HepG2 (cell line): ENCODE results near the gene MN1. TPM values are rescaled to one million over a fixed set of nuclear protein-coding genes. Genes with fewer than 3 reads are reported as not detected.

Source experiments
- ATAC-seq: fragments of 200-7000 bp; cut with Tn5 transposase; 3 replicates; pipeline ENCODE4 v1.9.1; 2020; ENCODE audit warnings: mild to moderate bottlenecking, moderate library complexity
- BruUV-seq: library from RNA; stranded (reverse); fragments of 400-500 nt; replicated peaks from 2 replicates; lab custom pipeline; 2021; lab: Mats Ljungman, UMichigan
- CTCF ChIA-PET: fragments of 300-600 bp; formaldehyde crosslinking; extraction: SDS; loops from one replicate; lab custom pipeline; 2021; ENCODE audit warnings: low total read pairs, inconsistent platforms, low intra/inter-chr PET ratio; lab: Yijun Ruan, JAX
- POLR2A ChIA-PET: fragments of 350-600 bp; sonication (Branson Sonifier 250); formaldehyde crosslinking; loops from one replicate; lab custom pipeline; 2020; ENCODE audit warnings: antibody characterized with exemption, inconsistent platforms; lab: Yijun Ruan, JAX
- DNase-seq: peaks from one replicate; pipeline ENCODE4 v3.0.0-alpha.2; 2015; ENCODE audit warnings: low spot score
- FAIRE-seq: peaks from 3 replicates; lab custom pipeline; 2011; peaks lifted over from hg19 to GRCh38; lab: Jason Lieb, UNC
- H2AFZ ChIP-seq: one replicate; pipeline ENCODE4 v1.6.1; 2011; ENCODE audit warnings: low read length, inconsistent platforms
- H3K27ac ChIP-seq: fragments of 300-600 bp; 3 replicates; pipeline ENCODE4 v1.8.0; 2011; ENCODE audit warnings: mixed run types, mild to moderate bottlenecking, mixed read lengths, low read length, inconsistent platforms; ENCODE audit not compliant: insufficient read depth; ENCODE audit errors: extremely low read length
- H3K27me3 ChIP-seq, 2 experiments: fragments of 200-600 bp in 1 of 2; 2 replicates in 1 of 2; 3 replicates in 1 of 2; pipeline versions ENCODE4 v1.6.0 to v1.8.0; 2011; ENCODE audit warnings: low read length in 2 of 2, mild to moderate bottlenecking in 2 of 2, moderate library complexity in 2 of 2, inconsistent platforms in 1 of 2; ENCODE audit not compliant: insufficient read depth in 2 of 2, control insufficient read depth in 1 of 2
- H3K36me3 ChIP-seq, 2 experiments: fragments of 200-600 bp in 1 of 2; replicated peaks in 1 of 2; 2 replicates in 1 of 2; 3 replicates in 1 of 2; pipeline versions ENCODE4 v1.5.1 to v1.8.0; 2011; ENCODE audit warnings: low read length in 2 of 2, inconsistent platforms in 1 of 2; ENCODE audit not compliant: insufficient read depth in 2 of 2, control insufficient read depth in 1 of 2
- H3K4me1 ChIP-seq: 2 replicates; pipeline ENCODE4 v1.5.1; 2012; ENCODE audit warnings: low read length, inconsistent platforms; ENCODE audit not compliant: insufficient read depth
- H3K4me2 ChIP-seq: 2 replicates; pipeline ENCODE4 v1.6.0; 2011; ENCODE audit warnings: low read depth, low read length, inconsistent platforms
- H3K4me3 ChIP-seq, 3 experiments: fragments of 200-600 bp in 1 of 3; sonication (generic), shearing (Covaris generic) in 1 of 3; replicated peaks in 1 of 3; 2 replicates each; pipeline ENCODE4 v1.5.1; 2011 to 2016; ENCODE audit warnings: low read length in 3 of 3, inconsistent platforms in 2 of 3, low read depth in 2 of 3, mild to moderate bottlenecking in 2 of 3, control low read depth in 1 of 3, mixed read lengths in 1 of 3; ENCODE audit not compliant: insufficient read depth in 1 of 3
- H3K79me2 ChIP-seq: one replicate; pipeline ENCODE4 v1.6.1; 2011; ENCODE audit warnings: low read length, inconsistent platforms; ENCODE audit not compliant: insufficient read depth
- H3K9ac ChIP-seq: 2 replicates; pipeline ENCODE4 v1.6.0; 2011; ENCODE audit warnings: mild to moderate bottlenecking, low read depth, low read length, inconsistent platforms; ENCODE audit not compliant: insufficient read depth
- H3K9me3 ChIP-seq: 2 replicates; pipeline ENCODE4 v1.5.1; 2012; ENCODE audit warnings: mild to moderate bottlenecking, low read length
- H4K20me1 ChIP-seq: 2 replicates; pipeline ENCODE4 v1.6.0; 2011; ENCODE audit warnings: inconsistent platforms, mild to moderate bottlenecking, low read length, moderate library complexity; ENCODE audit not compliant: insufficient read depth
- AKNA ChIP-seq: sonication (generic); formaldehyde crosslinking; IDR thresholded peaks from 2 replicates; pipeline ENCODE4 v1.4.0; 2020; ENCODE audit warnings: missing genetic modification reagents, borderline replicate concordance
- ATF6 ChIP-seq: sonication (generic); formaldehyde crosslinking; conservative IDR thresholded peaks from 2 replicates; pipeline ENCODE4 v1.4.0; 2020; ENCODE audit warnings: missing genetic modification reagents
- CCDC6 ChIP-seq: sonication (generic); formaldehyde crosslinking; IDR thresholded peaks from 2 replicates; pipeline ENCODE4 v1.8.1; 2022; ENCODE audit warnings: mild to moderate bottlenecking, missing genetic modification reagents, moderate library complexity
- DDIT3 ChIP-seq: sonication (generic); formaldehyde crosslinking; IDR thresholded peaks from 2 replicates; pipeline ENCODE4 v1.4.0; 2020; ENCODE audit warnings: mild to moderate bottlenecking, missing genetic modification reagents
- DNMT1 ChIP-seq: sonication (generic); formaldehyde crosslinking; IDR thresholded peaks from 2 replicates; pipeline ENCODE4 v1.5.1; 2020; ENCODE audit warnings: mild to moderate bottlenecking, missing genetic modification reagents
- FIP1L1 ChIP-seq: fragments of 200-400 bp; formaldehyde crosslinking; IDR thresholded peaks from 2 replicates; pipeline ENCODE4 v1.6.1; 2018; ENCODE audit warnings: low read depth, mild to moderate bottlenecking, low read length, moderate library complexity, borderline replicate concordance; ENCODE audit not compliant: insufficient read depth
- GABPA ChIP-seq, 2 experiments: IDR thresholded peaks; 2 replicates each; pipeline ENCODE4 v1.6.1; 2011 to 2016; ENCODE audit warnings: low read depth in 2 of 2, low read length in 1 of 2, missing biosample characterization in 1 of 2, missing genetic modification characterization in 1 of 2
- HNRNPLL ChIP-seq: fragments of 200-400 bp; formaldehyde crosslinking; IDR thresholded peaks from 2 replicates; pipeline ENCODE4 v1.6.1; 2017; ENCODE audit warnings: mild to moderate bottlenecking, low read depth, low read length; ENCODE audit not compliant: poor library complexity, severe bottlenecking
- JDP2 ChIP-seq: sonication (generic); formaldehyde crosslinking; IDR thresholded peaks from 2 replicates; pipeline ENCODE4 v1.8.1; 2022; ENCODE audit warnings: missing genetic modification reagents, borderline replicate concordance
- MED1 ChIP-seq: sonication (generic); formaldehyde crosslinking; IDR thresholded peaks from 2 replicates; pipeline ENCODE4 v1.4.0; 2020; ENCODE audit warnings: missing genetic modification reagents
- POLR2AphosphoS5 ChIP-seq: IDR thresholded peaks from 2 replicates; pipeline ENCODE4 v1.6.1; 2012; ENCODE audit warnings: low read depth, low read length
- RAD21 ChIP-seq: fragments of 450-650 bp; formaldehyde crosslinking; IDR thresholded peaks from 2 replicates; pipeline ENCODE4 v1.5.0; 2020; ENCODE audit warnings: mild to moderate bottlenecking
- TAF15 ChIP-seq: fragments of 200-400 bp; formaldehyde crosslinking; IDR thresholded peaks from one replicate; pipeline ENCODE4 v1.6.1; 2018; ENCODE audit warnings: mild to moderate bottlenecking, low read depth, low read length; ENCODE audit not compliant: poor library complexity, severe bottlenecking
- YEATS4 ChIP-seq: sonication (generic); formaldehyde crosslinking; IDR thresholded peaks from 2 replicates; pipeline ENCODE4 v1.4.0; 2020; ENCODE audit warnings: missing genetic modification reagents, borderline replicate concordance
- ZNF770 ChIP-seq: sonication (generic); formaldehyde crosslinking; IDR thresholded peaks from 2 replicates; pipeline ENCODE4 v1.5.0; 2020; ENCODE audit warnings: mild to moderate bottlenecking, missing genetic modification reagents
- ZNF790 ChIP-seq: sonication (generic); formaldehyde crosslinking; IDR thresholded peaks from 2 replicates; pipeline ENCODE4 v1.8.0; 2022; ENCODE audit warnings: missing genetic modification reagents, mild to moderate bottlenecking, borderline replicate concordance
- WGBS: methylation state at CpG from one replicate; pipeline ENCODE4 v1.1.6; 2017; ENCODE audit warnings: low lambda C conversion rate; 5-methylcytosine and 5-hydroxymethylcytosine counted together
- in situ Hi-C: cut with HindIII; loops from 2 replicates; pipeline ENCODE4 v1.10.0; 2017; ENCODE audit warnings: low pct_unique_long_range_greater_than_20kb; ENCODE audit not compliant: extremely low pct_ligation_motif_present
- intact Hi-C: fragments of 100-400 bp; cut with micrococcal nuclease; formaldehyde crosslinking; loops from one replicate; pipeline ENCODE4 v1.10.0; 2022; ENCODE audit not compliant: unreplicated experiment
- polyA plus RNA-seq, 8 experiments: library from polyadenylated mRNA; depleted of rRNA in 3 of 8; stranded (reverse) in 7 of 8; unstranded in 1 of 8; fragments of >200 nt; fragmentation: Illumina TruSeq in 4 of 8; extraction: Trizol in 4 of 8; gene quantifications; 2 replicates each; pipeline versions ENCODE4 v1.2.1 to v1.2.3, GENCODE V29; 2011 to 2016; ENCODE audit warnings: low read depth in 4 of 8, missing spikeins in 1 of 8, mixed read lengths in 1 of 8; ENCODE audit not compliant: insufficient read depth in 1 of 8
- total RNA-seq, 5 experiments: library from RNA; depleted of rRNA; stranded (reverse); fragments of >200 nt; fragmentation: Illumina TruSeq; extraction: Trizol; gene quantifications; 2 replicates each; pipeline ENCODE4 v1.2.3, GENCODE V29; 2016; ENCODE audit warnings: low read depth in 1 of 5

The MN1 gene
- total and polyA plus RNA-seq, 2 of the 13 experiments (the other 11 are each of a cell fraction or from before 2014, with no cell fraction given) = 0.01 TPM; not detected in 1

DNA sequence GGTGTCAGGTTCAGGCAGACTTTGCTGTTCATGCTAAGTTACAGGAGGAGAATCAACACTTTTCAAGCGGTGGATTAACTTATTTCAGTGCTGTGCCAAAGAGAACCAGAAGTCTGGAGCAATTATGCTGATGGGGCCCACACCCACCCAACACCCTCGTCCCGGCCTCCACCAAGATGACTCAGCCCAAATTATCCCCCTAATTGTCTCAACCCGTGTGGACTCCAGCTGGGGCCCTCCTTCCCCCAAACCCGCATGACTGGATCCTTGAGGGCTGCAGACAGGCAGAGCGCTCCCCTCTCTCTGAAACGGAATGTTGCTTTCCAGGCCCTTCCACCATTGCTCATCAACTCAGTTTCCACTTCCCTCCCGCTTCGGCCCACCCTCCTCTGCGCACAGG is 34.6 kb upstream of the MN1 start:
- Histone ChIP-seq H3K27me3 (no peaks in the 10 kb centered on the region), H3K9ac (no peak overlapping the region), H3K4me2 (no peak overlapping the region), H3K27ac (no peak overlapping the region), H4K20me1 (0 out of 2 replicates have a peak, but pooled peaks cover 2% of the 10 kb centered on the region), H2AFZ (no peak overlapping the region), H3K9me3 (no peaks in the 10 kb centered on the region), H3K79me2 (no peaks in the 10 kb centered on the region), H3K4me1 (no peaks in the 10 kb centered on the region), H3K36me3 (no peaks in the 10 kb centered on the region; a peak in 1 of 5 replicates), H3K4me3 (no peak overlapping the region)
- DNase-seq = no peak
- BruUV-seq = no TSS peak
- FAIRE-seq = no peak
- ChIA-PET CTCF (no interaction called here), POLR2A (no interaction called here)
- no peak for ATAC-seq
- WGBS = 92% methylated on average over 10 of the region's 10 CpGs
- intact Hi-C loops = no loop called here
- in situ Hi-C loops = no loop called here
- no peak for TF ChIP-seq YEATS4 (CRISPR knock-in tag)
- TF ChIP-seq ATF6 = no peak
- no peak for TF ChIP-seq FIP1L1
- no peak for TF ChIP-seq AKNA
- TF ChIP-seq MED1 (CRISPR knock-in tag) = no peak
- TF ChIP-seq GABPA (IDR thresholded peaks at IDR 0.05; ENCODE audit: low read depth, low read length) = no peak
- TF ChIP-seq GABPA (CRISPR knock-in tag; IDR thresholded peaks at IDR 0.05; ENCODE audit: low read depth) = no peak
- no peak for TF ChIP-seq JDP2 (CRISPR knock-in tag)
- TF ChIP-seq CCDC6 (CRISPR knock-in tag) = no peak
- no peak for TF ChIP-seq DDIT3 (CRISPR knock-in tag)
- TF ChIP-seq POLR2AphosphoS5 = no peak
- TF ChIP-seq ZNF770 (CRISPR knock-in tag) = no peak
- no peak for TF ChIP-seq TAF15
- no peak for TF ChIP-seq HNRNPLL
- TF ChIP-seq RAD21 (CRISPR knock-in tag) = no peak
- TF ChIP-seq ZNF790 = no peak
- no peak for TF ChIP-seq DNMT1 (CRISPR knock-in tag)
